Measurements from ENCODE around the gene GBA2.

The GBA2 gene

DNA sequence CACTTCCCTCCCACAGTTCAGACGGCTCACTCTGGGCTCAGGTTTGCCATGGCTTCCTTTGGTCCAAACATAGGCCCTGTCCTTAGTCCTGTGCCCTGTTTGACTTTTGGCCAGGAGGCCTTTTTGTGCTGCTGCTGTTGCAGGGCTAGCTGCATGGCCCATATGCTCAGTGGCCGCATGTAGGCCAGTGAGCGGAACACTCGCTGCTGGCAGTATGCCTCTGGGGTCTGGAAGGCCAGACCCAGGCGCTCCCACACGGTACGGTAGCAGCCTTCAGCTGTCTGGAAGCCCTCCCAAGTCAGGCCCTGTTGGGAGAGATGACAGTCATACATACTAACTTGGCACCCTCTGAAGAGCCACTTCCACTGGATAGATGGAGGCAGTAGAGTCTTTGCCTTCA, 11.9 kb downstream of the GBA2 start:
- no peak for DNase-seq

DNA sequence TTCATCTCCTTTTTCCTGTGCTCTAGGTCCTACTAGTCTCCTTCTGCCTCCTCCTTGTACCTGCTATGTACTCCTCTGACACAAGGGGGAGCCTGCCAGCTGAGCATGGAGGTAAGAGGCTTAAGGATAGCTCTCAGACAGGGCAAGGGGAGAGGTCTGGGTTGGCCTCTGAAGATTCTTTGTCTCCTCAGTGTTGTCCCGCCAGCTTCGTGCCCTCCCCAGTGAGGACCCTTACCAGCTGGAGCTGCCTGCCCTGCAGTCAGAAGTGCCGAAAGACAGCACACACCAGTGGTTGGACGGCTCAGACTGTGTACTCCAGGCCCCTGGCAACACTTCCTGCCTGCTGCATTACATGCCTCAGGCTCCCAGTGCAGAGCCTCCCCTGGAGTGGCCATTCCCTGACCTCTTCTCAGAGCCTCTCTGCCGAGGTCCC, 12.8 kb downstream of the GBA2 start:
- DNase-seq: peak; percentile 67

DNA sequence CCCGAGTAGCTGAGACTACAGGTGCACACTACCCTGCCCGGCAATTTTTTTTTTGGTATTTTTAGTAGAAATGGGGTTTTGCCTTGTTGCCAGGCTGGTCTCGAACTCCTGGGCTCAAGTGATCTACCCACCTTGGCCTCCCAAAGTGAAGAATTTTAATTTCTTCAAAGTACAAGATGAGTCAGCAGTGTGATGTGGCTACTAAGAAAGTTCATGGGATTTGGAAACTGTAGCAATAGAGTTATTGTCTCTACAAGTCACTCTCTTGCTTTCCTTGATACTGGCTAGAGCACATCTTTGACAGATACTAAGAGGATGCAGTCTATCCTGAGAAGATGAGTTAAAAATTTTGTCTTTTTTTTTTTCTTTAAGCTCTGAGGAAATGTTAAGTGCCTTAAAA, 14.9 kb downstream of the GBA2 start:
- no peak for DNase-seq

DNA sequence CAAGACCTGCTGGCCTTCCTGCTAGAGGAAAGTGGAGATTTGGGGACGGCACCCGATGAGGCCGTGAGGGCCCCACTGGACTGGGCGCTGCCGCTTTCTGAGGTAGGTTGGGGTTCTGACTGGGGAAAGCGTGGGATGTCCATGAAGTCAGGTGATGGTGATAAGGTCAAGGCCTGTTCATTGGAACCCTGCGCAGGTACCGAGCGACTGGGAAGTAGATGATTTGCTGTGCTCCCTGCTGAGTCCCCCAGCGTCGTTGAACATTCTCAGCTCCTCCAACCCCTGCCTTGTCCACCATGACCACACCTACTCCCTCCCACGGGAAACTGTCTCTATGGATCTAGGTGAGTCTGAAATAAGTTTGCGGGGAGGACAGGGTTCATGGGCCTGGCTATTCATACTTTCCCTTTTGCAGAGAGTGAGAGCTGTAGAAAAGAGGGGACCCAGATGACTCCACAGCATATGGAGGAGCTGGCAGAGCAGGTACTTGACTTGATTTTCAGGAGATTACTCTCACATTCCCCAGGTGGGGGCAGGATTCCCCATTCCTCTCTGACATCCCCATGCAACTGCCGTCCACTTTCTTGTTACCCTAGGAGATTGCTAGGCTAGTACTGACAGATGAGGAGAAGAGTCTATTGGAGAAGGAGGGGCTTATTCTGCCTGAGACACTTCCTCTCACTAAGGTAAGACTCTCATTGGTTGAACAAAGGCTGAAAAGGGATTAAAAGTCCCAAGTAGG, 16.1 kb downstream of the GBA2 start:
- peak; percentile 33 for DNase-seq

DNA sequence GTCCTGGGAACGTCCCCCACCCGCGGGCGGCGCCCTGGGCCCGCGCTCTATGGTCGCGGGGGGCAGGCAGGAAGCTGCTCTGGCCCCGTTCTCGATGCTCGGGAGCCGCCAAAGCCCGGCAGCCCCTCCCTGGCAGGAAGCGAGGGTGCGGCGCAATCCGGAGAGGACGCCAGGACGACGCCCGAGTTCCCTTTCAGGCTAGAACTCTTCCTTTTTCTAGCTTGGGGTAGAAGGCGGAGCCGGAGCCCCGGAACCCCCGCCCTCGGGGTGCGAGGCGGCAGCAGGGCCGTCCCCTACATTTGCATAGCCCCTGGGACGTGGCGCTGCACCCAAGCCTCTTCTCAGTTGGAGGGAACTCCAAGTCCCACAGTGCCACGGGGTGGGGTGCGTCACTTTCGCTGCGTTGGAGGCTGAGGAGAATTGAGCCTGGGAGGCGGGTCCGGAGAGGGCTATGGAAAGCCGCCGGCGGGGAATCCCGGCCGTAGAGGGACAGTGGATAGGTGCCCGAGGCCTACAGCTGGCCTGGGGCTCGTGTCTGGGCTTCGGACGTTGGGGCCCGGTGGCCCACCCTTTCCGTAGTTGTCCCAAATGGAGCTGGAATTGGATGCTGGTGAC, 16.7 kb downstream of the GBA2 start, which contains the start of the genes CREB3 and TLN1:
Gene CREB3 (plus strand): TSS at position 482 of the 615 bp plus-strand sequence. CDS start 107 bp downstream, at position 589.
Gene TLN1 (minus strand): TSS at position 11 of the 615 bp plus-strand sequence. CDS start 6,501 bp downstream, outside the sequence.
- DNase-seq: peak; percentile 85

DNA sequence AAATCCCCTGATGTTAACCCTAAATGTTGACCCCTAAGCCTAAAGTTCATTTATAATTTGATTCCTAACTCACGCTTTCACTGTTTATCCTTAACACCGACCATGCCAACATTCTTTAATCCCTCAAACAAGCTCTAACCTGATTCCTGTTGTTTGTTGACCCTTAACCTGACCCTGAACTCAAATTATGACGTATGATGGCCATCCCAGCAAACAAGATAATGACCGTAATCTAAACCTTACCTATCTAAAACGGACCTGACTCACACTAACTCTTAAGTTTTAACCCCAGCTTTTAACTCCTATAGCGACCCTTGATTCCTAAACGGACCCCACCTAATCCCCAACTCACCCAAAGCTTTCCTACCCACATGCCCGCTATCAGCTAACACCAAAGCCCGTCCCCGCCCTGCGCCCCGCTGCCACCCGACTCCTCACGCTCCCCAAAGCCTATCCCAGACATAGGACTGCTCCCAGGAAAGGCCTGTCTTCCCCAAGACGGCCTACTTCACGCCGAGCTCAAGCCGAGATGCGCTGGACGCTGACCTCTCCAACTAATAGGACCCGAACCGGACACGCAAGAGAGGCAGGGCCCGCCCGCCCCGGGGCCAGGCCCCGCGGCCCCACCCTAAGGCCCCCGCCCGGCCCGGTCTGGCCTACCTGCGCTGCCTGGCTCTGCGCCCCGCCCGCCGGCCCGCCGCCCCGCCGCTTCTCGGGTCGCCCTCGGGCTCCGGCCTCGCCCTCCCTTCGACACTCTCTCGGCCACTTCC, 17.4 kb downstream of the GBA2 start:
- peak; percentile 18 for DNase-seq

DNA sequence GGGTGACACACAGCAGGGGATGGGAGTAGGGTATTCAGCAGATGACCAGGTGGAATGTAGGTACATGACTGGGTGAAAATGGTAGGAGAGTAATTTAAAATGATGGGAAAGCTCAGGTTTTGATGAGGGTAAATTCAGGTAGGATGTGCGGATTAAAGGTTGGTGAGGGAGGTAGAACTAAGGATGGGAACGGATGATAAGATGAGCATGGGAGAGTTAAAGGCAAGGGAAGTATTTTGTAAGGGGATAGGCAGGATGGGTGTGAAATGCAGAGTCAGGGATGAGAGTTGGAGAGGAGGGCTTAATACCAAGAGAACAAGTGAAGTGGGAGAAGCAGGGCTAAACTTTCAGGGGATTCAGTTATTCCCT, 18.6 kb downstream of the GBA2 start:
- DNase-seq: no peak

DNA sequence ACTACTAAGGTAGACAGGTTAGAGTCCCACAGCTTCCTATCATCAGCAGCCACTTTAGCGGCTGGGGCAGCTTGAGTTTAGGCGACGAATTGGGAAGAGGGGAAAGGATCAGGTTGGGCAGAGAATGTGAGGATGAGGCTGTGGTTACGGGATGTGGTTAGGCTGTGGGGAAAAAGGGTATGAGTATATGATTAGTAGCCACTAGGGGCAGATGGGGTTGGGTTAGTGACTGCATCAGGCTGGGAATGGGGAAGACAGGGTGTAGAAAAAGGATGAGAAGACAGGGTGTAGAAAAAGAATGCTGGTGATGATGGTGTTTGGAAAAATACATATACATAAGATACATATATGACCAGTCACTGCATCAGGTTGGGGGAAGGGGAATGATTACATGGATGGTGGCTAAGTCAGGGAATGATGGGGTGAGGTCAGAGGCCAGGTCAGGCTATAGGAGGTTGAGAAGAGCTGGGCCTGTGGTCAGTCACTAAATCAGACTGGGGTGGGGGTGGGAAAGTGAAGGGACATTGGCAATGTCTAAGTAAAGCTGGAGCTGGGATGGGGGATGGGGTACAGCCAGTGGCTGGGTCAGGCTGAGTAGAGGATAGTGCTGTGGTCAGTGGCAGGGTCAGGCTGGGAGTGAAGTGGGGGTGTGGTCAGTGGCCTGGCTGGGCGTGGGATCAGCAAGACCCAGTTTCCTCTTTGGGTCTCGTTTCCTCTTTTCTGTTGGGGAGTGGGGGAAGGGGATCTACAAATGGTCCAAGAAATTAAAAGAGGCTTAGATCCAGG, 19.1 kb downstream of the GBA2 start:
- peak; percentile 3 for DNase-seq

DNA sequence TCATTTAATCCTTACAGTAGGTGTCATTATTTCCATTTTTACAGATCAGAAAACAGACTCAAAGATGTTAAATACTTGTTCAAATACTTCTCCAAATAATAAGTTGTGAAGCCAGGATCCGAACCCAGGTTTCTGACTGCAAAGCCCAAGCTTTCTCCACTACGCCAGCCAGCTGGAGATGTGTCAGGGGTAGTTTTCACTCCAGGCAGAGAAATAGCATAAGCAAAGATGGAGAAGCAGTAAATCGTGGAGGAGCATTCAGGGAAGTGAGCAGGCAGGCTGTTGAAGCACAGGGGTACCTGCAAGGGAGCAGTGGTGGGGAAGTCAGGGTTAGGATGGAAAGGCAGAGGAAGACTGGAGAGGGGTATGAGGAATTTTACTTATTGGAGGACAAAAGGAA, 19.9 kb downstream of the GBA2 start:
- DNase-seq: no peak

DNA sequence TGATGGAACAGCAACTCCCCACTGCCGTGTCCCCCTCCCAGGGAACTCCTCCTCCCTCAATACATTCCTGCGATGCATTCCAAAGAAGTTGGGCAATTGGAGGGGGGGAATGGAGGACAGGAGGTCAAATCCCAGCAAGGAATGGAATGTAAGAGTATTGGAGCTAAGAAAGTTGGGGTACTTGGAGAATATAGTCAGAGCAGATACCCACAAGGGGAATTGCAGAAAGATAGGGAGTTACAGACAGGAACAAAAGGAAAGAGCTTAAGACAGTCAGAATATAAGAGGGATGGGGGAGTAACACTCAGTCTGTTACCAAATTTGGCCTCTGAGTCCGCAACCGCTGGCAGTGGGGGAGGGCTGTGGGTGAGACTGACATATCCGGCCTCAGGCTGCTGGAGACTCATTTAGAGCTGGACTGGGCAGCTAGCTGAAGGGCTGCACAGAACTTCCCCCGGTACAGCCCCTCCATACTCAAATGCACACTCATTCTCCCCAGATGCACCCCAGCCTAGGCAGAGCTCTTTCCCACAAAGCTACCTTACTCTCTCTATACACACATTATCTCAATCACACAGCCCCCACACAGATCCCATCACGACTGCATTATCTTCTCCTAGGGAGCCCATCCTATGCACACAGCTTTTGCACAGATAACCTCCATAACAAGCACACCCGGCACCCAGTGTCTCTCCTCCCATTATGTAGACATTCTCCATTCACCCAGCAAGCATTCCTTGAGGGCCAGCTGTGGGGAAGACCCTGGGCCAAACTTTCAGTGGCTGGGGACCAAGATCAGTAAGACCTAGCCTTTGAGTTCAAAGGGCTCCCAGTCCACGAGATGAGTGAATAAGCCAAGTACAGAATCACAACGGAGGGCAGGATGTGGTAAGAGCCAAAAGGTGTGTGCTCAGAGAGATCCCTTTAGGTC, 20.7 kb downstream of the GBA2 start:
- no peak for DNase-seq

DNA sequence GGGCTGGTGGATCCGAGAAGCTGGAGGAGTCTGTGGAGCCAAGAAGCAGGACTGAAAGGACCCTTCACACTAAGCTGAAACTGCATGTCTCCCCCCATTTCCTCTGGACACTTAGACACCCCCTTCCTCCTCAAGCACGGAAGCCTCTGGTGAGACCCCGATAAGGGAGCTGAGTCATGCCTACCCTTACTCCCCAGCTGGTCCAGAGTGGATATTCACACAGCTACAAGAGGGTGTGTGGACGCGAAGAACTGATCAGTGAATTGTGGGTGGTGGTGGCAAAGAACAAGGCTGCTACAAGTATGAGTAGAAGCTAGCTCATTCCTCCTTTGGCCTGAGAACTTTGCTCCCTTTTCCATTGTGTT, 21.4 kb downstream of the GBA2 start:
- no peak for DNase-seq

DNA sequence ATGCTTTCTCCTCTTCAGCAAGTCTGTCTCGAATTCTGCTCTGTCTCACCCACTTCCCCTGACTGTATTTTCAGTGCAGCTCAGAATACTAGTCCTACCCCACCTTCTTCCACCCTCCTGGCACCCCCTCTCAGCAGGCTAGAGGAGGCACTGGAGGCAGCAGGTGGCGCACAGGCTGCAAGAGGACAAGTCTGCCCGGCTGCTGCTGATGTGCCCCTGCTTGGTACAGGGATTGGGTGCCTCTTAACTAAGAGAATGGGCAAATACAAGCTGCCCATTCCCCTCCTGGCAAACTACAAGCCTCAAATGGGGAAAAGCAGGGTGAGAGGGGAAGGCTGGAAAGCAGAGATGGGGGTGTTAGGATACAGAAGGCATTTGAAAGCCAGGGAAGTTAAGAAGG, 22.1 kb downstream of the GBA2 start:
- DNase-seq: no peak

DNA sequence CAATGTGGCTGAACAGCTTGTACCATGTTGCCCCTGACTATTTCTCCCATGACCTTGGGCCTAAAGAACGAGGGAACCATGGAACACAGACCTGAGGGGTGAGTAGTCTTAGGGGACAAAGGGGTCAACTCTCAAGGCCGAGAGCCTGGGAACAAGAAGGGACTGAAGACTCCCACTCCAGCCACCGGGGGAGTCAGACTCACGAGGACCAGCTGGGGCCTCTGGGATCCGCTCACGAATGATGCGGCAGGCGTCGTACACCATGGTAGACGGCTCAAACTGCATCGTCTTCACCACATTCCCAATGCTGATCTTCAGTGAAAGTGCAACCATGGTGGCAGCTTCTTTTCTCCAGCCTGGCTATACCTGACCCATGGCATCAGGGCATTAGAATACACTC, 23.7 kb downstream of the GBA2 start:
- DNase-seq: no peak

DNA sequence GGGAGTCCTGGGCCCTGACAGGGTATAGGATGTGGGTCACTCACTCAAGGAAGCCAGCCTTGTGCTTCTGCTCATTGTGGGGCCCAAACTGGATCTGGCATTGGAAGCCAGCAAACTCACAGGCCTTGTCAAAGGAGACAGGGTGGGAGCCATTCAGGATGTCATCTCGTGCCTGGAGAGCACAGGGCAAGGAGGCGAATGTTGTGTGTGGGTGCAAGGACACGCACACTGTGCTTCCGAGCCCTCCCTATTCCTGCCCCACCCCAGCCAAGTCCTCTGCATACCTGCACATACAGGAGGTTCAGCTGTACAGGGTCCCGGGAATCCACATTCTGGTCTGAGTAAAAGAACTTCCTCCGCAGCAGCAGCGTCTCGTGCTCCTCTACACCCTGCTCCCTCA, 25.1 kb downstream of the GBA2 start:
- no peak for DNase-seq

DNA sequence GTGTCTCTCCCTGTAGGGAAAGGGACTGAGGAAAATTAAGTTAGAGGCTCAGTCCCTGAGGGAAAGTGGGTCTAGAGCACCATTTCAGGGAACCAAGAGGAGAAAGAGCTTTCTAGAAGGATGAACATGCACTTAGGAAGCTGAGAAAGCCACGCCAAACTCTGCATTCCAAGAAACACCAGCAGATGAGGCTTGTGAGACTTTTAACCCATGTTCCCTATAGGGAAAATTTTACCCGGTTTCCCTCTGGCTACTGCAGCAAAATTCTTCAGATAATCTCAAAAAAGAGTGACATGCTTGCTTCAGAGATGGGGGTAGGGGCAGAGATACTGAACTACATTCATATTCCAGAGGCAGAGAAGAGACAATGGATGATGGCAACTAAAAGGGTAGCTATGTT, 25.6 kb downstream of the GBA2 start:
- no peak for DNase-seq

DNA sequence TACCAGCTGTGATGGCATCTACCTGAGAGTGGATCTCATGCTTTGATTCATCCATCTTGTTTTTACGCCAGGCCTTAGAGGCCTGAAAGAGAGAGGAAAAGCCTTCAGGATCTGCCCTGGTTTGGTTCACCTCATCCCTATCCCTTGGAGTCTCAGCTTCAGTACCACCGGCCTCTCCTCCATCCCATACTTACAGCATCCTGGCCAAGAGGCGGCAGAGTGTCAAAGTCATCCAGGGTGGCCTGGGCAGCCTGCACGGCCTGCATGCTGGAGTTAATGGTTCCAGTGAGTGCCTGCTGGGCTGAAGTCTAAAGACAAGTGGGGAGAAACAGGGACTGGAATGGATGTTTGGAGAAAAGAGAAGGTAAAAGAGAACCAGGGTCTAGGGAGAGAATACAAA, 29.5 kb downstream of the GBA2 start:
- no peak for DNase-seq

DNA sequence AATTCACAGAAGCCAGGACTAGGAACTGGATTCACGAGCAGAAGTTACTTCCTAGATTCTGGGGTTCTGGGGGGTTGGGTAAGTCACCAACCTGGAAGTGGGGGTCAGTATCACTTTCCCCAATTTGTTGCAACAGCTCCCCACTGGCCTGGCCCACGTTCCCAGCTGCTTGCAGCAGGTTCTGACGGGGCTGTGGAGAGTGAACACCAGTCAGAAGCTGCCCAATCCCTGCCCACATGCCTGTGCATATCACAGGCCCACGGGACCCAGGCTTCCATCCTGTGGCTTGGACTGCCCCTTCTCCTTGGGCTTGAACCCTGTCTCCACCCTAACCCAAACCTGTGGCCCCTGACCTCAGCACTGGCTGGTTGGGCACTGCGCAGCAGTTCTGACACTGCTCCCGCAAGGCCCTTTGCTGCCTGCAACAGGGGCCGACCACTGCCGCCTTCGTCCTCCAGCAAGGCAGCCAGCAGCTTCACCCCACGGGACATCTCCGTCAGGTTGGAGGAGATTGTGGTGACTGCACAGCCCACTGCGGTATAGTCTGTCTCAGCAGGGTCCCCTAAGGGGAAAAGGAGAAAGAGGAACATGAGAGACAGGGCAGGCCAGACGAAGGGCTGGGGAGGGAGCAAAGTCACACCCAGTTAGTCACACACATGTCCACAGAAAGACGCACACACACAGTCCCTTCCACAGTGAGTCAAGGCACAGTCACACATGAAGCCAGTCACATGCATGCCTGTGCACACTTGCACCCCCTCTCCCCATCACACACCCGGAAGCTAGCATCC, 30.1 kb downstream of the GBA2 start:
- no peak for DNase-seq

DNA sequence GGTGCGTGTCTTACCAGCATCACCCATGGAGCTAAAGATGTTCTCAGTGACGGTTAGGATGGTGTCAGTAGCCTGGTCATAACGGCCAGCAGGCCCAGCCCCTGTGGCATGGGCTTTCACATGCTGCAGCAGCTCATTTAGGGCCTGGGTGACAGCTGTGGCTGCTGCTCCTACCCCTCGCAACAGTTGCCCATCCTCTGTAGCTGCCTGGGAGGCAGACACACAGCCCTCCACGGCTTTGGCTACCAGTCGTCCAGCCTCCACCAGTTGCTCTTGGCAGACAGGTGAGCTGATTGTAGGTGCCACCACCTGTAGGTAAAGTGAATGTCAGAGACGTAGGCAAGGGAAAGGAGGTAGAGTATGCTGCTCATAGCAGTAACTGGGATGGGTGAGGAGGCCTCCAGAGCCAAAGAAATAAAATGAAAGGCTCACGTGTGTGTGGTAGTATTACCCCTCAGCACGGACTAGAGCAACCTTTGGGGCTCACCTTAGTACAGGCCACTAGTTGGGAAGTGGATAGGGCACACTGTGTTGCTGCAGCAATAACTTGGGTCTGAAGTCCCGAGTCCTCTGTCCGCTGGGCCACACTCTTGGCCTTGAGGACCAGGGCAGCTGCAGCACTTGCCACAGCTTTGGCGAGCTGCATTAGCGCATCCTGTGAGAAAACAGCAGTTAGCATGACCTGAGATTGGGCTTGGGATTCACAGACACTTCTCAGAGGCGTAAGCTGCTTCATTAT, 31.7 kb downstream of the GBA2 start:
- no peak for DNase-seq

DNA sequence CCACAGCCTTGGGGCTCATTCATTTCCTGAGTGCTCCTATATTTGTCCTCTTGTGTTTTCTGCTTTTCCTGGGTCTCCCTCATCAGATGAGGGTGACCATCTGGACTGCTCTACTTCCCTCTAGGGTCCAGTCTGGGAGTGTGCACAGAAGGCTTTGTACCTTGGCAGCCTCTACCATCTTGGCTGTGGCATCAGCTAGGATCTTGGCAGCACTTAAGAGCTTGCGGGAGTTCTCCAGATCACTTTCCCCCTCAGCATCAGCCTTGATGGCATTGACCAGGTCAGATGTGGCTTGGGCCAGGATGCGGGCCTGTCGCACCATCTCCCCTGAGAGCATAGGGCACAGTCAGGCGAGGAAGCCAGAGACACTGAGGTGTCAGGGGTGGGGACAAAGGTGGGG, 32.8 kb downstream of the GBA2 start:
- DNase-seq: no peak

DNA sequence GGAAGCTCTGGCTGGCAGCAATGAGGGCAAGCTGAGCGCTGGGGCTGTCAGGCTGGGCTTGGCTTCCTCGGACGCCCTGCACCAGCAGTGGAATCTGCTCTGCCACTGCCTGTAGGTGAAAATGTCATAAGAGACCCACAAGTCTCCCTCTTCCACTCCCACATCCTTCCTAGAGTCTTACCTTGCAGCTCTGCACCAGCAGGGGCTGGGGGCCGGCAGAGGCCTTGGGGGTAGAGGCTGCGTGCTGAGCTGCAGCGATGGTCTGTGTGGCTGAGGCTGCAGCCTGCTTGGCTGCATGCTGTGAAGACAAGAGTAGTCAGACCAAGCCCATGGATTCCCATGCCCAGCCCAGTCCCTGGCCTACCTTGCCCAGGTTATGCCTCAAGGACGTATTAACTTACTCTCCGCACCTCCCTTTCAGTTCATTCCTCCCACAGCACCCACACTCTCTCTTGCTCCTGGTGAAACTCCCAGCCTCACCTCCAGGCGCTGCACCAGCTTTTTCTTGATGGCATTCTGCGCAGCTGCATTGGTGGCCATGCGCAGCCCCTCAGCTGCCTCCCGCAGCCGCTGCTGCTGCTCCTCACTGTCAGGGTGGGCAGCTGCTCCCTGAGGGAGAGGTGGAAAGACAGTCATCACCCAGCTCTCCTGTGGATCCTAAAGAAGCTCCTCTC, 34.3 kb downstream of the GBA2 start:
- DNase-seq: no peak
